H9 (cell line): ENCODE data around the gene SLC44A1. TPM values are rescaled to one million over a fixed set of nuclear protein-coding genes. Genes with fewer than 3 reads are reported as not detected.

Experiments
- DNase-seq: peaks from one replicate; pipeline ENCODE4 v3.0.0-alpha.2; 2017
- H2AFZ ChIP-seq: one replicate; pipeline ENCODE4 v1.6.1; 2013; ENCODE audit warnings: mild to moderate bottlenecking, low read length, control low read depth, moderate library complexity
- H2AK5ac ChIP-seq: 2 replicates; pipeline ENCODE4 v1.6.1; 2013; ENCODE audit warnings: low read length, control low read depth, mixed read lengths; ENCODE audit not compliant: insufficient read length
- H2BK120ac ChIP-seq: one replicate; pipeline ENCODE4 v1.6.1; 2013; ENCODE audit warnings: low read depth, mild to moderate bottlenecking, low read length, control low read depth, inconsistent platforms; ENCODE audit not compliant: poor library complexity, severe bottlenecking
- H2BK12ac ChIP-seq: 2 replicates; pipeline ENCODE4 v1.6.1; 2013; ENCODE audit warnings: low read length, control low read depth, mixed read lengths, low read depth; ENCODE audit not compliant: insufficient read length
- H2BK15ac ChIP-seq: 2 replicates; pipeline ENCODE4 v1.6.1; 2013; ENCODE audit warnings: low read depth, low read length, control low read depth
- H2BK20ac ChIP-seq: one replicate; pipeline ENCODE4 v1.6.1; 2013; ENCODE audit warnings: low read depth, mild to moderate bottlenecking, low read length, control low read depth, inconsistent platforms; ENCODE audit not compliant: poor library complexity, severe bottlenecking
- H2BK5ac ChIP-seq: 2 replicates; pipeline ENCODE4 v1.6.1; 2013; ENCODE audit warnings: low read length, control low read depth, mixed read lengths; ENCODE audit not compliant: insufficient read length
- H3K14ac ChIP-seq: 2 replicates; pipeline ENCODE4 v1.6.1; 2013; ENCODE audit warnings: low read length, control low read depth; ENCODE audit not compliant: insufficient read depth
- H3K18ac ChIP-seq: 2 replicates; pipeline ENCODE4 v1.6.1; 2013; ENCODE audit warnings: low read depth, mild to moderate bottlenecking, mixed read lengths, low read length, control low read depth; ENCODE audit not compliant: insufficient read length
- H3K23ac ChIP-seq: 2 replicates; pipeline ENCODE4 v1.6.1; 2013; ENCODE audit warnings: low read length, control low read depth, mixed read lengths, low read depth; ENCODE audit not compliant: insufficient read length
- H3K23me2 ChIP-seq: 2 replicates; pipeline ENCODE4 v1.6.1; 2013; ENCODE audit warnings: low read depth, mild to moderate bottlenecking, mixed read lengths, low read length, control low read depth; ENCODE audit not compliant: insufficient read length, poor library complexity, severe bottlenecking
- H3K27ac ChIP-seq: 2 replicates; pipeline ENCODE4 v1.5.1; 2013; ENCODE audit warnings: low read length, control low read depth, mixed read lengths, low read depth; ENCODE audit not compliant: insufficient read length
- H3K27me3 ChIP-seq: 2 replicates; pipeline ENCODE4 v1.6.1; 2013; ENCODE audit warnings: low read length, control low read depth, inconsistent platforms; ENCODE audit not compliant: insufficient read depth
- H3K4ac ChIP-seq: 2 replicates; pipeline ENCODE4 v1.6.1; 2013; ENCODE audit warnings: low read depth, mild to moderate bottlenecking, control low read depth, inconsistent platforms, low read length, moderate library complexity
- H3K4me1 ChIP-seq: 2 replicates; pipeline ENCODE4 v1.6.1; 2013; ENCODE audit warnings: low read length, control low read depth, inconsistent platforms; ENCODE audit not compliant: insufficient read depth
- H3K4me2 ChIP-seq: 2 replicates; pipeline ENCODE4 v1.6.1; 2013; ENCODE audit warnings: low read length, control low read depth, mixed read lengths; ENCODE audit not compliant: insufficient read length, insufficient read depth
- H3K56ac ChIP-seq: 2 replicates; pipeline ENCODE4 v1.6.1; 2013; ENCODE audit warnings: low read depth, mild to moderate bottlenecking, mixed read lengths, low read length, control low read depth; ENCODE audit not compliant: insufficient read length
- H3K79me1 ChIP-seq: 2 replicates; pipeline ENCODE4 v1.6.1; 2013; ENCODE audit warnings: low read depth, mild to moderate bottlenecking, moderate library complexity, low read length, control low read depth, inconsistent platforms; ENCODE audit not compliant: insufficient read depth, poor library complexity, severe bottlenecking
- H3K79me2 ChIP-seq: 2 replicates; pipeline ENCODE4 v1.6.1; 2013; ENCODE audit warnings: low read length, control low read depth, inconsistent platforms; ENCODE audit not compliant: insufficient read depth
- H3K9ac ChIP-seq: 2 replicates; pipeline ENCODE4 v1.6.1; 2013; ENCODE audit warnings: low read length, control low read depth, mixed read lengths; ENCODE audit not compliant: insufficient read length; ENCODE audit errors: extremely low read depth
- H3K9me3 ChIP-seq: one replicate; pipeline ENCODE4 v1.6.1; 2013; ENCODE audit warnings: low read depth, low read length, inconsistent platforms; ENCODE audit not compliant: control insufficient read depth
- H3T11ph ChIP-seq: one replicate; pipeline ENCODE4 v1.6.1; 2013; ENCODE audit warnings: mild to moderate bottlenecking, low read length, control low read depth, inconsistent platforms
- H4K20me1 ChIP-seq: one replicate; pipeline ENCODE4 v1.6.1; 2013; ENCODE audit not compliant: control insufficient read depth, insufficient read length, insufficient read depth
- H4K5ac ChIP-seq: 2 replicates; pipeline ENCODE4 v1.6.1; 2013; ENCODE audit warnings: low read depth, mild to moderate bottlenecking, mixed read lengths, low read length, control low read depth; ENCODE audit not compliant: insufficient read length
- H4K8ac ChIP-seq: replicated peaks from 2 replicates; pipeline ENCODE4 v1.6.1; 2013; ENCODE audit warnings: low read length, control low read depth, mixed read lengths, low read depth; ENCODE audit not compliant: insufficient read length
- H4K91ac ChIP-seq: 2 replicates; pipeline ENCODE4 v1.6.1; 2013; ENCODE audit warnings: low read depth, mild to moderate bottlenecking, moderate library complexity, mixed read lengths, low read length, control low read depth; ENCODE audit not compliant: insufficient read length
- H3K27ac Mint-ChIP-seq, 3 experiments: 2 replicates in 2 of 3; 3 replicates in 1 of 3; pipeline ENCODE4 v1.8.0; 2020 to 2021; ENCODE audit warnings: mixed read lengths in 3 of 3, mild to moderate bottlenecking in 1 of 3, moderate library complexity in 1 of 3
- H3K27me3 Mint-ChIP-seq: 2 replicates; pipeline ENCODE4 v1.8.0; 2021; ENCODE audit warnings: low read depth, mild to moderate bottlenecking, moderate library complexity, mixed read lengths
- H3K36me3 Mint-ChIP-seq, 3 experiments: 2 replicates in 2 of 3; 3 replicates in 1 of 3; pipeline ENCODE4 v1.8.0; 2020 to 2021; ENCODE audit warnings: low read depth in 3 of 3, mixed read lengths in 3 of 3; ENCODE audit not compliant: insufficient read depth in 1 of 3
- H3K4me1 Mint-ChIP-seq, 2 experiments: 2 replicates each; pipeline ENCODE4 v1.8.0; 2020; ENCODE audit warnings: mixed read lengths in 2 of 2
- H3K4me3 Mint-ChIP-seq, 2 experiments: 2 replicates in 1 of 2; 3 replicates in 1 of 2; pipeline ENCODE4 v1.8.0; 2020 to 2021; ENCODE audit warnings: mild to moderate bottlenecking in 2 of 2, mixed read lengths in 2 of 2, moderate library complexity in 1 of 2
- H3K9me3 Mint-ChIP-seq, 2 experiments: 2 replicates in 1 of 2; 3 replicates in 1 of 2; pipeline ENCODE4 v1.8.0; 2020; ENCODE audit warnings: mild to moderate bottlenecking in 2 of 2, mixed read lengths in 2 of 2, moderate library complexity in 1 of 2
- WGBS: extraction: QIAGEN DNeasy Blood & Tissue Kit; methylation state at CpG from one replicate; pipeline ENCODE4 v1.1.7; 2013; ENCODE audit warnings: missing lambda C conversion rate, low lambda C conversion rate, mixed read lengths; ENCODE audit not compliant: insufficient read length; ENCODE audit errors: extremely low coverage; 5-methylcytosine and 5-hydroxymethylcytosine counted together
- total RNA-seq: library from RNA; stranded (reverse); gene quantifications from 2 replicates; pipeline ENCODE4 v1.2.1, GENCODE V29; 2021
- TF ChIP-seq, protein P1 (sequence below): fragments of 200-600 bp; sonication (generic); conservative IDR thresholded peaks from 3 replicates; pipeline ENCODE4 v1.8.0; 2021; ENCODE audit warnings: antibody characterized with exemption, mild to moderate bottlenecking

Gene SLC44A1
- total RNA-seq, 1 experiment from 2014 or later, result 60.7 TPM

DNA sequence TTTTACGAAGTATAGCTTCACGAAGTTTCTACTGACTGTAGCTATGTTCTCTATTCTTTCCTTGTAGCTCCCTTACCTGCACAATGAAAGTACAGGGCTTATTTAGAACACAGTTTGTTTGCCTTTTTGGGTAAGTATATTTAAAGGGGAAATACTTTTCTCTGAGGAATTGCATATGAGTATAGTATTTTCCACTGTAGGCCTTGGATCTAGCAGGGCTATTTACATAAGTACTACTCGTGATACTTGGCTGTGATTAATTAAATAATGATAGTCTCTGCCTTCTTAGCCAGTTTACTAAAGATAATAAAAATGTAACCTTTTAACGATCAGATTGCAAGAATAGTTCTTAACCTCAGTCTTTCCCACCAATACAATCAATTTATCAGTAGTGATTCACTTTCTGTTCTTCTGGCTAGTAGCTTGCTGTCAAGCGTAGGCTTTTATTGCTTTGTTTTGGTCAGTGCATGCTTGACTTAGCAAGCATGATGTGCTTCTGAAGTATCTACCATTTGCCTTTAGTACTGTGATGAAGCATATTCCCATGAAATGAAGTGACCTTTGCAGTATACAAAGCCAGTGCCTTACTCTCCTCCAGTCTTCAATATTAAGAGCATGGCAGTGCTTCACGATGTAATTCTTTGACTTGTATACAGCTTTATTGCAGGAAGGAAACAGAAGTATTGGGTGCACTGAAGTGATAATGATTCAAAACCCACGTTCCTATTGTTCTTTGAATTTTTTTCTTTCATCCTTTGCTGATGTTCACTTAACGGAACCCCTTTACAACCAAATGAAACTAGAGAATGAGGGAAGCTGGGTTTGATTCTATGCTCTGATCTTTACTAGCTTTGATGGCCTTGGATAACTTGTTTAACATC is 64.2 kb downstream of the SLC44A1 start:
- H3K79me2 ChIP-seq, result 0 out of 2 replicates have a peak, but pooled peaks cover 1% of the 10 kb centered on the region
- H4K5ac ChIP-seq, result no peak overlapping the region
- no peak overlapping the region for H2BK20ac ChIP-seq
- TF ChIP-seq, protein P1, sequence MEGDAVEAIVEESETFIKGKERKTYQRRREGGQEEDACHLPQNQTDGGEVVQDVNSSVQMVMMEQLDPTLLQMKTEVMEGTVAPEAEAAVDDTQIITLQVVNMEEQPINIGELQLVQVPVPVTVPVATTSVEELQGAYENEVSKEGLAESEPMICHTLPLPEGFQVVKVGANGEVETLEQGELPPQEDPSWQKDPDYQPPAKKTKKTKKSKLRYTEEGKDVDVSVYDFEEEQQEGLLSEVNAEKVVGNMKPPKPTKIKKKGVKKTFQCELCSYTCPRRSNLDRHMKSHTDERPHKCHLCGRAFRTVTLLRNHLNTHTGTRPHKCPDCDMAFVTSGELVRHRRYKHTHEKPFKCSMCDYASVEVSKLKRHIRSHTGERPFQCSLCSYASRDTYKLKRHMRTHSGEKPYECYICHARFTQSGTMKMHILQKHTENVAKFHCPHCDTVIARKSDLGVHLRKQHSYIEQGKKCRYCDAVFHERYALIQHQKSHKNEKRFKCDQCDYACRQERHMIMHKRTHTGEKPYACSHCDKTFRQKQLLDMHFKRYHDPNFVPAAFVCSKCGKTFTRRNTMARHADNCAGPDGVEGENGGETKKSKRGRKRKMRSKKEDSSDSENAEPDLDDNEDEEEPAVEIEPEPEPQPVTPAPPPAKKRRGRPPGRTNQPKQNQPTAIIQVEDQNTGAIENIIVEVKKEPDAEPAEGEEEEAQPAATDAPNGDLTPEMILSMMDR, result no peak
- peak overlapping the region; percentile 15 for H3K27ac ChIP-seq
- H3K79me1 ChIP-seq, result no peaks in the 10 kb centered on the region
- H3K9me3 ChIP-seq, result no peaks in the 10 kb centered on the region
- Mint-ChIP-seq H3K36me3 (peaks cover 0 to 7% (median 4%) of the 10 kb centered on the region in 3 experiments; a peak in 1 of 7 replicates), H3K4me1 (peaks cover 32 to 37% of the 10 kb centered on the region in 2 experiments), H3K27me3 (no peaks in the 10 kb centered on the region), H3K4me3 (no peak overlapping the region), H3K27ac (no peak overlapping the region), H3K9me3 (no peaks in the 10 kb centered on the region)
- no peak for DNase-seq
- no peak overlapping the region for H3K14ac ChIP-seq
- no peak overlapping the region for H2BK5ac ChIP-seq
- H4K8ac ChIP-seq, result no peak overlapping the region
- H3K23ac ChIP-seq, result no peak overlapping the region
- H2AFZ ChIP-seq, result no peak overlapping the region
- H4K20me1 ChIP-seq, result no peaks in the 10 kb centered on the region
- no peak overlapping the region for H4K91ac ChIP-seq
- no peaks in the 10 kb centered on the region for H3K27me3 ChIP-seq
- no peak overlapping the region for H3K56ac ChIP-seq
- no peak overlapping the region for H2AK5ac ChIP-seq
- WGBS, result no CpG with 5 or more reads among the region's 8 CpGs
- H2BK120ac ChIP-seq, result no peak overlapping the region
- no peak overlapping the region for H3K4ac ChIP-seq
- no peak overlapping the region for H2BK12ac ChIP-seq
- peaks cover 3% of the 10 kb centered on the region; the same call in 1 of the 2 replicates for H3K4me1 ChIP-seq
- H3K4me2 ChIP-seq, result no peak overlapping the region
- H3K18ac ChIP-seq, result no peak overlapping the region
- no peak overlapping the region for H2BK15ac ChIP-seq
- no peaks in the 10 kb centered on the region for H3K23me2 ChIP-seq
- no peak overlapping the region for H3K9ac ChIP-seq
- H3T11ph ChIP-seq, result no peak overlapping the region
